Astrocyte of the spinal cord (primary cell): ENCODE measurements around the gene IGSF9B.

ENCODE experiments used
- DNase-seq: peaks from one replicate; pipeline ENCODE4 v3.0.0; 2011; ENCODE audit warnings: low read depth, low spot score
- H3K4me3 ChIP-seq: 2 replicates; pipeline ENCODE4 v1.5.1; 2011; ENCODE audit warnings: low read depth, mild to moderate bottlenecking, low read length, moderate library complexity
- in situ Hi-C: cut with HindIII; loops from 2 replicates; pipeline ENCODE4 v1.10.0; 2017; ENCODE audit warnings: low sequenced_read_pairs
- TF ChIP-seq, protein P1 (sequence below): IDR thresholded peaks from 2 replicates; pipeline ENCODE4 v1.5.1; 2012; ENCODE audit warnings: low read depth, mild to moderate bottlenecking, low read length, inconsistent platforms

Gene IGSF9B

DNA sequence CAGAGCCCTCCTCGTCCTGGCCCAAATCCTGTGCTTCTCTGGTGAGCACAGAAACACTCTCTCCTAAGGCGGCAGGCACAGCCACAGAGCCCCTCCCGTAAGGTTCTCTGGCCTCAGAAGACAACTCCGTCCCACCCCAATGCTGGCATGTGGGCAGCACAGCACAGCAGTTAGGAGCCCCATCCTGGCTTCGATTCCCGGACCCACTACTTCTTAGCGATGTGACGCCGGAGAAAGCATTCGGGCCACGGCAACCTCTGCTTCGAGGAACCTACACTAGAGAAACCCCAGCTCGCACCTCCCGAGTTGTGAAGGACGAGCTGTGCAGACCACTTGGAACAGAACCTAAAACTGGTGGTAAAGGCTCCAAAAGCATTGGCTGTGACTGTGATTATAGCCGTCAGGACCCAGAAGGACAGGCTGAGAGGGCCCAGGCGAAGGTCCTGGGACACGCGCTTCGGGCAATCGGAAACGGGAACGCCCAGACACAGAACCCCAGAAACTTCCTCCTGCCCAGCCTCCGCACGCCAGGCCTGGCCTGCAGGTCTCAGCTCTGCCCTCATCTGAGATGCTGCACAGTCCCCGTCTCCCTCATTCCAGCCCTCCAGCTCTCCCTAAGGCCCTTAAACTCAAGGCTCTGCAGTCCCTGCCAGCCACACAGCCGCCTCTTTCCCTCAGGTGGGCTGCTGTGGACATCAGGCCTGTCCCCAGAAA, 26.6 kb downstream of the IGSF9B start:
- TF ChIP-seq, protein P1, sequence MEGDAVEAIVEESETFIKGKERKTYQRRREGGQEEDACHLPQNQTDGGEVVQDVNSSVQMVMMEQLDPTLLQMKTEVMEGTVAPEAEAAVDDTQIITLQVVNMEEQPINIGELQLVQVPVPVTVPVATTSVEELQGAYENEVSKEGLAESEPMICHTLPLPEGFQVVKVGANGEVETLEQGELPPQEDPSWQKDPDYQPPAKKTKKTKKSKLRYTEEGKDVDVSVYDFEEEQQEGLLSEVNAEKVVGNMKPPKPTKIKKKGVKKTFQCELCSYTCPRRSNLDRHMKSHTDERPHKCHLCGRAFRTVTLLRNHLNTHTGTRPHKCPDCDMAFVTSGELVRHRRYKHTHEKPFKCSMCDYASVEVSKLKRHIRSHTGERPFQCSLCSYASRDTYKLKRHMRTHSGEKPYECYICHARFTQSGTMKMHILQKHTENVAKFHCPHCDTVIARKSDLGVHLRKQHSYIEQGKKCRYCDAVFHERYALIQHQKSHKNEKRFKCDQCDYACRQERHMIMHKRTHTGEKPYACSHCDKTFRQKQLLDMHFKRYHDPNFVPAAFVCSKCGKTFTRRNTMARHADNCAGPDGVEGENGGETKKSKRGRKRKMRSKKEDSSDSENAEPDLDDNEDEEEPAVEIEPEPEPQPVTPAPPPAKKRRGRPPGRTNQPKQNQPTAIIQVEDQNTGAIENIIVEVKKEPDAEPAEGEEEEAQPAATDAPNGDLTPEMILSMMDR = no peak
- DNase-seq = no peak
- no peak overlapping the region for H3K4me3 ChIP-seq
- in situ Hi-C loops = no loop called here

DNA sequence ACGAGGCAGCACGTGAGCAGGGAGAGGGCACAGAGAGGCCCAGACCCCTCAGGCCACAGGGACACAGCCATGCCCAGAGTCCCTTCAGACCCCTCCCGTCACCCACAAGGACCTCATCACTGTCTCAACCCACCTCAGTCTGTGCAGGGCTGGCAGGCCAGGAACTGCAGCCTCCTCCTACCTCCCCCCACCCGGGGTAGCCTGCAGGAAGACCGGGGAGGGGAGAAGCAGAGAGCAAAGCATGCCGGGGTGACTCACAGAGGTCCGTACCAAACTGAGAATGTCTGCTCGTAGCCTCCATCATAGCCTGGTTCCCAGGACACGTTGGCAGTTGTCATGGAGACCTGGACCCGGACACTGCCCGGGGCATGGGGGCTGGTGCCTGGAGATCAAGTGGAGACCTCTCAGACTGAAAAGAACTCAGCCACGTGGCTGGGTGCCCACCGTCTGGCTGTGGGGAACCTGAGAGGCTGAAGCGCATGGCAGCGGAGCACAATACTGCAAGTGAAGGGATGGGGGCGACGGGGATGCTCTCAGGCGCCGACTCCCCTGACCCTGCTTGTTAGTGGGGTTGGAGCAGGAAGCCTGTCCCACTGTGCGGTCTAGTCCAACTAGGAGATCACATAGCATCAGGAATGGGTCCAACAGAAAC, 27.2 kb downstream of the IGSF9B start:
- in situ Hi-C loops = no loop called here
- DNase-seq = no peak
- TF ChIP-seq, protein P1 = no peak
- H3K4me3 ChIP-seq = no peak overlapping the region

DNA sequence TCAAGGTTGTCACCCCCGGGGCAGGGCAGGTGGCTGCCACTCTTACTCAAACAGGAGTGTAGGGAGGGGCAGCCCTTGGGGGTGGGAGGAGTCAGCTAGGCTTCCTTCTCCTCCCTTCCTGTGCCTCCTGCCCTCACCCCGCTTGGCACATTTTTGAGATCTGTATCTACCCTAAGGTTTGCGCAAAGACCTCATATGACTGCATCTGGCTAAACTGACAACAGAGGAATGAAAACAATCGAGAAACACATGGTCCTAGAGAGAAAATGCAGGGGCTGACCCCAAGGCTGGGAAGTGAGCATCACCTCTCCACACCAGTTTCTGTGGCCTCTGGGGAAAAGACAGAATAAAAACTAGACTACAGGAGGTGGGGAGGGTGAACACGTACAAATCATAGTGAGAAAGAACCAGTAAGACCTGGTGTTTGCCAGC, 28.1 kb downstream of the IGSF9B start:
- TF ChIP-seq, protein P1 = no peak
- in situ Hi-C loops = no loop called here
- no peak for DNase-seq
- no peak overlapping the region for H3K4me3 ChIP-seq

DNA sequence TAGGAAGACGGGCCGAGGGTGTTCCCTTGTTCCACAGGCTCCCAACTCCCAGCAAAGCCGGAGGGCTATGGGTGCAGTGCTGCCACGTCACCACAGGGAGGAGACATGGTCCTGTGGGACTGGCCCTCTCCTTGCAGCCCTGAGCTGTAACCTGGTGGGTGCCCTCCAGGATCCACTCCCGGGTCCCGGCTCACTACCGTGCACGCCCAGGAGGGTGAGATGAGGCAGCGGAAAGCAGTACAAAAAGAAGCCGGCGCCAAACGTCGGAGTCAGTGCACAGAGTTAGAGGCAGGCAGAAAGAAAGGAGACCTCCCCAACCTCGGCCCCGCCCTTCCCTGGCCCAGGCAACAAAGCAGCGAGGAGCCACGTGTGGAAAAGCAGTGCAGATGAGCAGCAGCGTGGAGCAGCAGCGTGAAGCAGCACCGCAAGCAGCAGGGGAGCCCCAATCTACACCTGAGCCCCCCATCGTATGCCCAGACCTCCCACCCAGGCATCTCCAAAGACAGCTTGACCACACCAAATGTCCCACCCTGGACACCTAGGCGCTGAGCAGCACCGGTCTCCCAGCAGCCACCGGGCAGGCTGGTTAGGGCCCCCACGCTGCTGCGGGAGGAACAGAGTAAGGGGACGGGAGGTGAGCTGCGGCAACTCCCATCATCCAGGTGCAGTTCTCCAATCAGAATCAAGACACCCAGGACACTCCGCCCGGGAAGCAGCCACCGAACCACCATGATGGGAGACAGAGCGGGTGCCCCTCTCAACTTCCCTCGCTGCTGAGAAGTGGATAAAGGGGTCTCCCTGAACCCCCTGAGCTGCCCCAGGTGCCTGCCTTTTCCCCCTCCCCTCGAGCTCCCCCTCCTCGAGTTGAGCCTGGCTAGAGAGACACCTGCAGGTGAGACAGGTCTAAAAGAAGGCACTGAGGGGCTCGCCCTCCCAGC, 28.8 kb downstream of the IGSF9B start:
- peak; percentile 35 for DNase-seq
- TF ChIP-seq, protein P1 = peak; percentile 90
- H3K4me3 ChIP-seq = no peak overlapping the region
- in situ Hi-C loops = no loop called here

DNA sequence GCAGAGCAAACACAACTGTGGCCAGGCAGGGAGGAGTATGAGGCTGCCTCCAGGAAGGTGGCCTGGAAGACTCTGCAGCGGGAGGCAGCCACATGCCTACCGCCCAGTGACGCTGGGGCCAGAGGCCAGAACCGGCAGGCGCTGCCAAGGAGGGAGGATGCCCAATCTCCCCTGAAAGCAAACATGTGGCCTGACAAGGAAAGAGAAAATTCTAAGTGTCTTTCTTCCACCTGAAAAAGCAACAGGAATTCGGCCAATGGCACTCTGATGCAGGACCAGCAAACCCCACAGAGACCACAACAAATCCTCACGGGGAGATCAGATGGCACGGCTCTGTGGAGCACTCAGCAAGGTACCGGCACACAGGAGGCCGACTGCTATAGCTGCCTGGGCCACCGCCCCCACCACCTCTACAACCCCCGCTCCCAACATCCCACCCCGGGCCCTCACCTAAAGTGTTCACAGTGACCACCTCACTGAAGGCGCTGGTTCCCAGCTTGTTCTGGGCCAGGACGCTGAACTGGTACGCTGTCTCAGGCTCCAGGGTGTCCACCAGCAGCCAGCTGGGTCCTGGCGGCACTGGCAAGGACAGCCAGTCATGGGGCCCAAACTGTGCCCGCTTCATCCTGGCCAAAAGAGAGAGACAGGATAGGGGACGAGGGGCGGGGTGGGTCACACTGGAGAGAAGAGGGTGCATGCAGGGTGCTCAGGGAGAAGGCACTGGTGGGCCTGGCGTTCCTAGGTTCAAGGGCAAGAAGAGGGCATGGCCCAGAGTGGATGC, 30.1 kb downstream of the IGSF9B start:
- in situ Hi-C loops = no loop called here
- no peak overlapping the region for H3K4me3 ChIP-seq
- TF ChIP-seq, protein P1 = no peak
- no peak for DNase-seq

DNA sequence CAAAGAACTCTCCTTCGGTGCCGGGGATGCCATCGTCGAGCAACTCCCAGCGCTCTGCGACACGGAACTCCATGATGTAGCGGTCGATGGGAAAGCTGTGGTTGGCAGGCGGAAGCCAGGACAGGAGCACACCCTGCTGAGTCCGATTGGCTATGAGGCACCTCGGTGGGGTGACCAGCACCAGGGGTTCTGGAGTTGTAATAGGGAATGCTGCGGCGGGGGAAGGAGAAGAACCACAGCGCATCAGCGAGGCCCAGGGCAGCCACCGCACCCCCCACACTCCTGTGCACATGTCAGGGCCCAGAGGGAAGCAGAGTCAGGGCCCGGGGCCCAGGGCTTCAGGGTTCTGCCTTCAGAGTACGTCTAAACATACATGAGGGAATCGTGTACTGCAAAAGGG, 31.0 kb downstream of the IGSF9B start:
- TF ChIP-seq, protein P1 = no peak
- in situ Hi-C loops = no loop called here
- DNase-seq = no peak
- H3K4me3 ChIP-seq = no peak overlapping the region
